Measurements from ENCODE around the gene PTPRK. TPM values are rescaled to one million over a fixed set of nuclear protein-coding genes. Genes with fewer than 3 reads are reported as not detected.

The PTPRK gene
- total and polyA plus RNA-seq, 2 of the 13 experiments (the other 11 are each of a cell fraction or from before 2014, with no cell fraction given) = 43.6 to 98.3 TPM

- in situ Hi-C loops (cut with HindIII; ENCODE audit: extremely low pct_ligation_motif_present, low pct_unique_long_range_greater_than_20kb) (no loop called here), intact Hi-C loops (cut with micrococcal nuclease; ENCODE audit: unreplicated experiment) (no loop called here)
- Histone ChIP-seq H3K79me2 (ENCODE audit: insufficient read depth, low read length) (peaks cover 91% of the 10 kb centered on the region), H3K36me3 (replicated peaks in 1 of 2; ENCODE audit: control insufficient read depth in 1 of 2, insufficient read depth in 2 of 2, low read length in 2 of 2) (no peaks in the 10 kb centered on the region; a peak in 1 of 5 replicates), H3K27me3 (ENCODE audit: control insufficient read depth in 1 of 2, insufficient read depth in 2 of 2, low read length in 2 of 2) (no peaks in the 10 kb centered on the region), H2AFZ (ENCODE audit: low read length) (no peak overlapping the region), H3K9me3 (ENCODE audit: low read length) (no peaks in the 10 kb centered on the region), H3K9ac (ENCODE audit: insufficient read depth, low read depth, low read length) (no peak overlapping the region), H3K27ac (ENCODE audit: extremely low read length, insufficient read depth, low read length) (no peak overlapping the region), H4K20me1 (ENCODE audit: insufficient read depth, low read length) (no peaks in the 10 kb centered on the region), H3K4me2 (ENCODE audit: low read depth, low read length) (peak overlapping the region; percentile 3; the same call in 1 of the 2 replicates), H3K4me1 (ENCODE audit: insufficient read depth, low read length) (peaks cover 36% of the 10 kb centered on the region), H3K4me3 (replicated peaks in 1 of 3; ENCODE audit: insufficient read depth in 1 of 3, low read depth in 2 of 3, low read length in 3 of 3) (no peak overlapping the region)
- DNase-seq (ENCODE audit: low spot score) (no peak), FAIRE-seq (no peak), ATAC-seq (peak; percentile 41; the same call in 2 of the 3 replicates)
- ChIA-PET POLR2A (no interaction called here), CTCF (ENCODE audit: low intra/inter-chr PET ratio, low total read pairs) (no interaction called here)
- 91% methylated on average over 3 of the region's 3 CpGs for WGBS (ENCODE audit: low lambda C conversion rate)
- BruUV-seq (replicated peaks) = no TSS peak
- TF ChIP-seq ZNF816 (CRISPR knock-in tag; IDR thresholded peaks at IDR 0.05; ENCODE audit: borderline replicate concordance) (no peak), ZNF569 (CRISPR knock-in tag; IDR thresholded peaks at IDR 0.05; ENCODE audit: borderline replicate concordance) (no peak), NCOA1 (CRISPR knock-in tag; IDR thresholded peaks at IDR 0.05) (no peak), LBX2 (CRISPR knock-in tag; IDR thresholded peaks at IDR 0.05; ENCODE audit: borderline replicate concordance) (no peak), NR2F2 (IDR thresholded peaks at IDR 0.05; ENCODE audit: borderline replicate concordance, low read depth) (no peak), RNF2 (conservative IDR thresholded peaks at IDR 0.05; ENCODE audit: low read depth) (no peak), ZNF883 (CRISPR knock-in tag; IDR thresholded peaks at IDR 0.05; ENCODE audit: not compliant biosample characterization) (no peak), SP4 (CRISPR knock-in tag; IDR thresholded peaks at IDR 0.05) (no peak), GABPB1 (CRISPR knock-in tag; IDR thresholded peaks at IDR 0.05) (no peak), TFE3 (CRISPR knock-in tag; IDR thresholded peaks at IDR 0.05) (no peak), ARID3A (IDR thresholded peaks at IDR 0.05; ENCODE audit: low read depth, low read length) (no peak), ZMYM4 (CRISPR knock-in tag; IDR thresholded peaks at IDR 0.05) (peak; percentile 43; the same call in 1 of the 2 replicates), SMARCC2 (IDR thresholded peaks at IDR 0.05) (no peak), ZNF83 (CRISPR knock-in tag; IDR thresholded peaks at IDR 0.05; ENCODE audit: borderline replicate concordance) (no peak), ZNF772 (CRISPR knock-in tag; IDR thresholded peaks at IDR 0.05) (no peak), RFXAP (CRISPR knock-in tag; IDR thresholded peaks at IDR 0.05; ENCODE audit: borderline replicate concordance) (no peak), POGK (CRISPR knock-in tag; conservative IDR thresholded peaks at IDR 0.05) (no peak), ZNF558 (CRISPR knock-in tag; IDR thresholded peaks at IDR 0.05; ENCODE audit: borderline replicate concordance) (no peak)
Observed at GRCh38 chr6:128478230-128479047, 42.0 kb downstream of the PTPRK start.

Measured in HepG2 (cell line).